Measurements from ENCODE around the gene EFEMP1.

- TF ChIP-seq CTCF (IDR thresholded peaks at IDR 0.05) (no peak), FOSL2 (IDR thresholded peaks at IDR 0.05; ENCODE audit: borderline replicate concordance, low read depth) (no peak), POLR2AphosphoS5 (IDR thresholded peaks at IDR 0.05; ENCODE audit: low read depth, low read length) (no peak), TCF12 (IDR thresholded peaks at IDR 0.05) (no peak), REST (IDR thresholded peaks at IDR 0.05; ENCODE audit: low read depth, low read length) (no peak), SIN3A (IDR thresholded peaks at IDR 0.05; ENCODE audit: borderline replicate concordance, low read depth, low read length) (no peak), MEF2A (IDR thresholded peaks at IDR 0.05; ENCODE audit: borderline replicate concordance, low read depth) (no peak), MXI1 (IDR thresholded peaks at IDR 0.05; ENCODE audit: low read depth, low read length) (no peak), TEAD4 (IDR thresholded peaks at IDR 0.05; ENCODE audit: borderline replicate concordance, insufficient read depth) (no peak)
These were observed 66.6 kb downstream of the EFEMP1 start for GRCh38 chr2:55856936-55857335.

Data from SK-N-SH (cell line).